B cell (primary cell): ENCODE data around the gene TNNI3K. TPM values are rescaled to one million over a fixed set of nuclear protein-coding genes. Genes with fewer than 3 reads are reported as not detected.

ENCODE experiments used
- ATAC-seq: fragments of 200-7000 bp; cut with Tn5 transposase; one replicate; pipeline ENCODE4 v1.10.0; 2021; ENCODE audit warnings: low read depth, mild to moderate bottlenecking, moderate number of reproducible peaks, moderate library complexity
- CTCF ChIA-PET: fragments of 350-600 bp; sonication (Branson Sonifier 250); formaldehyde crosslinking; loops from one replicate; lab custom pipeline; 2021; ENCODE audit warnings: antibody characterized with exemption, inconsistent platforms; lab: Charles Lee
- POLR2A ChIA-PET: fragments of 350-600 bp; sonication (Branson Sonifier 250); formaldehyde crosslinking; loops from one replicate; lab custom pipeline; 2021; ENCODE audit warnings: antibody characterized with exemption; lab: Charles Lee
- DNase-seq: peaks from one replicate; pipeline ENCODE4 v3.0.0; 2013
- H2AFZ ChIP-seq: 2 replicates; pipeline ENCODE4 v1.6.1; 2012; ENCODE audit warnings: mild to moderate bottlenecking, low read depth, low read length; ENCODE audit not compliant: insufficient read depth, poor library complexity, severe bottlenecking
- H3K27ac ChIP-seq, 2 donors: 1 replicate in 1 of 2; 2 replicates in 1 of 2; pipeline ENCODE4 v1.5.1; 2012 to 2013; ENCODE audit warnings: low read length in 2 of 2, mild to moderate bottlenecking in 2 of 2, moderate library complexity in 1 of 2
- H3K27me3 ChIP-seq, 4 experiments: fragments of 200-600 bp in 1 of 4; sonication (generic) in 1 of 4; replicated peaks in 1 of 4; 1 replicate in 2 of 4; 2 replicates in 2 of 4; pipeline versions ENCODE4 v1.6.1 to v1.7.0; 2013 to 2016; ENCODE audit warnings: low read length in 3 of 4, mild to moderate bottlenecking in 2 of 4, mixed read lengths in 1 of 4, moderate library complexity in 1 of 4; ENCODE audit not compliant: insufficient read depth in 4 of 4, control insufficient read depth in 3 of 4; ENCODE audit errors: control extremely low read depth in 1 of 4
- H3K36me3 ChIP-seq, 2 experiments: replicated peaks in 1 of 2; 1 replicate in 1 of 2; 2 replicates in 1 of 2; pipeline versions ENCODE4 v1.6.1 to v1.7.1; 2013; ENCODE audit warnings: low read length in 1 of 2; ENCODE audit not compliant: insufficient read depth in 2 of 2, control insufficient read depth in 1 of 2; ENCODE audit errors: control extremely low read depth in 1 of 2, extremely low read depth in 1 of 2
- H3K4me1 ChIP-seq, 2 donors: fragments of 200-600 bp in 1 of 2; sonication (generic) in 1 of 2; 1 replicate in 1 of 2; 2 replicates in 1 of 2; pipeline versions ENCODE4 v1.5.1 to v1.6.1; 2013 to 2017; ENCODE audit warnings: low read length in 2 of 2; ENCODE audit not compliant: control insufficient read depth in 2 of 2, insufficient read depth in 2 of 2
- H3K4me2 ChIP-seq: replicated peaks from 2 replicates; pipeline ENCODE3; 2012; ENCODE audit warnings: mild to moderate bottlenecking, low read depth, low read length; ENCODE audit not compliant: poor library complexity, severe bottlenecking
- H3K4me3 ChIP-seq, 5 experiments: fragments of 200-600 bp in 1 of 5; sonication (generic) in 1 of 5; 1 replicate in 3 of 5; 2 replicates in 2 of 5; pipeline versions ENCODE4 v1.5.1 to v1.7.0; 2011 to 2016; ENCODE audit warnings: low read length in 4 of 5, mild to moderate bottlenecking in 4 of 5, low read depth in 2 of 5, control low read depth in 1 of 5, moderate library complexity in 1 of 5; ENCODE audit not compliant: insufficient read depth in 1 of 5; ENCODE audit errors: control extremely low read depth in 1 of 5, extremely low read depth in 1 of 5
- H3K79me2 ChIP-seq: fragments of 200-600 bp; sonication (generic); one replicate; pipeline ENCODE4 v1.6.0; 2016; ENCODE audit warnings: low read length; ENCODE audit not compliant: control insufficient read depth, insufficient read depth
- H3K9ac ChIP-seq: fragments of 200-600 bp; sonication (generic); 2 replicates; pipeline ENCODE4 v1.6.1; 2017; ENCODE audit warnings: mild to moderate bottlenecking, low read length, moderate library complexity
- H3K9me3 ChIP-seq, 3 donors: one replicate each; pipeline versions ENCODE4 v1.6.1 to v1.7.1; 2013; ENCODE audit warnings: low read length in 2 of 3; ENCODE audit not compliant: control insufficient read depth in 2 of 3, insufficient read depth in 1 of 3; ENCODE audit errors: control extremely low read depth in 1 of 3
- H4K20me1 ChIP-seq: 2 replicates; pipeline ENCODE4 v1.6.0; 2012; ENCODE audit warnings: mild to moderate bottlenecking, low read length; ENCODE audit not compliant: insufficient read depth, control insufficient read depth, poor library complexity, severe bottlenecking
- H3K27ac Mint-ChIP-seq: one replicate; pipeline ENCODE4 v1.8.0; 2021; ENCODE audit warnings: mixed read lengths
- H3K27me3 Mint-ChIP-seq: one replicate; pipeline ENCODE4 v1.8.0; 2021; ENCODE audit warnings: mixed read lengths
- H3K4me1 Mint-ChIP-seq: one replicate; pipeline ENCODE4 v1.8.0; 2021; ENCODE audit warnings: mixed read lengths
- H3K4me3 Mint-ChIP-seq: one replicate; pipeline ENCODE4 v1.8.0; 2021; ENCODE audit warnings: mixed read lengths
- H3K9me3 Mint-ChIP-seq: one replicate; pipeline ENCODE4 v1.8.0; 2022; ENCODE audit warnings: mixed read lengths; ENCODE audit not compliant: insufficient read depth
- EZH2 ChIP-seq: IDR thresholded peaks from 2 replicates; pipeline ENCODE4 v1.6.1; 2012; ENCODE audit warnings: borderline replicate concordance, low read depth, mild to moderate bottlenecking, moderate library complexity, low read length; ENCODE audit not compliant: insufficient read depth, poor library complexity, severe bottlenecking
- WGBS: methylation state at CpG from one replicate; pipeline ENCODE4 v1.1.5; 2013; ENCODE audit warnings: missing lambda C conversion rate; ENCODE audit not compliant: insufficient coverage; 5-methylcytosine and 5-hydroxymethylcytosine counted together
- intact Hi-C: fragments of 100-400 bp; cut with micrococcal nuclease; formaldehyde crosslinking; loops from one replicate; pipeline ENCODE4 v1.10.0; 2022
- polyA plus RNA-seq: library from polyadenylated mRNA; depleted of rRNA; stranded (reverse); fragments of >200 nt; gene quantifications from 2 replicates; pipeline ENCODE4 v1.2.3, GENCODE V29; 2012
- total RNA-seq, 2 donors: library from RNA; stranded (reverse); fragments of 120-200 nt in 1 of 2; gene quantifications; 1 replicate in 1 of 2; 2 replicates in 1 of 2; pipeline versions ENCODE4 v1.2.3 to v1.2.4, GENCODE V29; 2013 to 2022
- TF ChIP-seq, protein P1 (sequence below): fragments of 200-600 bp; IDR thresholded peaks from one replicate; pipeline ENCODE4 v1.8.0; 2022; ENCODE audit warnings: antibody characterized with exemption, mild to moderate bottlenecking

The TNNI3K gene
- total and polyA plus RNA-seq, 2 donors (not counting 1 experiment from before 2014, with no cell fraction given): 0.52 to 3.1 TPM

DNA sequence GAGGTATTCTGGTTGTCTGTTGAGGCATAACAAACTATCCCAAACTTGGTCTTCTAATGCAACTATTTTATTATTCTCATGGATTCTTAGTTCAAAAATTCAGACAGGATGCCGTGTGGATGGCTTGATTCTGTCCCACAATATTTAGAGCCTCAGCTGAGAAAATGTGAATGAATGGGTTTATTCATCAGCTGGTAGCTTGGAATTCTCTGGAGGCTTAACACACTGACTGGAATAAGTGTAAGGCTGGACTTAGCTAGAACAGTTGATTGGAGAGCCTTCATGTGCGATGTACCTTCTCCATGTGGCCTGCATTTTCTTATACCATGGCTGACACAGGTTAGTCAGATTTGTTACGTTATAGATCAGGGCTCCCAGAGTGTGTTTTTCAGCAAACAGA, 30.8 kb downstream of the TNNI3K start:
- Histone ChIP-seq H4K20me1 (no peaks in the 10 kb centered on the region), H2AFZ (no peak overlapping the region), H3K79me2 (no peaks in the 10 kb centered on the region), H3K4me1 (no peaks in the 10 kb centered on the region), H3K9ac (no peak overlapping the region), H3K4me2 (no peak overlapping the region), H3K27me3 (no peaks in the 10 kb centered on the region), H3K27ac (no peak overlapping the region), H3K36me3 (no peaks in the 10 kb centered on the region), H3K9me3 (no peaks in the 10 kb centered on the region), H3K4me3 (no peak overlapping the region)
- no peak overlapping the region for H3K4me3 Mint-ChIP-seq
- ChIA-PET CTCF (no interaction called here), POLR2A (no interaction called here)
- H3K4me1 Mint-ChIP-seq: no peaks in the 10 kb centered on the region
- no peaks in the 10 kb centered on the region for H3K27me3 Mint-ChIP-seq
- no peak overlapping the region for H3K27ac Mint-ChIP-seq
- no peaks in the 10 kb centered on the region for H3K9me3 Mint-ChIP-seq
- TF ChIP-seq, protein P1, sequence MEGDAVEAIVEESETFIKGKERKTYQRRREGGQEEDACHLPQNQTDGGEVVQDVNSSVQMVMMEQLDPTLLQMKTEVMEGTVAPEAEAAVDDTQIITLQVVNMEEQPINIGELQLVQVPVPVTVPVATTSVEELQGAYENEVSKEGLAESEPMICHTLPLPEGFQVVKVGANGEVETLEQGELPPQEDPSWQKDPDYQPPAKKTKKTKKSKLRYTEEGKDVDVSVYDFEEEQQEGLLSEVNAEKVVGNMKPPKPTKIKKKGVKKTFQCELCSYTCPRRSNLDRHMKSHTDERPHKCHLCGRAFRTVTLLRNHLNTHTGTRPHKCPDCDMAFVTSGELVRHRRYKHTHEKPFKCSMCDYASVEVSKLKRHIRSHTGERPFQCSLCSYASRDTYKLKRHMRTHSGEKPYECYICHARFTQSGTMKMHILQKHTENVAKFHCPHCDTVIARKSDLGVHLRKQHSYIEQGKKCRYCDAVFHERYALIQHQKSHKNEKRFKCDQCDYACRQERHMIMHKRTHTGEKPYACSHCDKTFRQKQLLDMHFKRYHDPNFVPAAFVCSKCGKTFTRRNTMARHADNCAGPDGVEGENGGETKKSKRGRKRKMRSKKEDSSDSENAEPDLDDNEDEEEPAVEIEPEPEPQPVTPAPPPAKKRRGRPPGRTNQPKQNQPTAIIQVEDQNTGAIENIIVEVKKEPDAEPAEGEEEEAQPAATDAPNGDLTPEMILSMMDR: no peak
- TF ChIP-seq EZH2: no peak
- WGBS: 100% methylated on average over 1 of the region's 3 CpGs
- intact Hi-C loops: no loop called here
- ATAC-seq (no peak), DNase-seq (no peak)

DNA sequence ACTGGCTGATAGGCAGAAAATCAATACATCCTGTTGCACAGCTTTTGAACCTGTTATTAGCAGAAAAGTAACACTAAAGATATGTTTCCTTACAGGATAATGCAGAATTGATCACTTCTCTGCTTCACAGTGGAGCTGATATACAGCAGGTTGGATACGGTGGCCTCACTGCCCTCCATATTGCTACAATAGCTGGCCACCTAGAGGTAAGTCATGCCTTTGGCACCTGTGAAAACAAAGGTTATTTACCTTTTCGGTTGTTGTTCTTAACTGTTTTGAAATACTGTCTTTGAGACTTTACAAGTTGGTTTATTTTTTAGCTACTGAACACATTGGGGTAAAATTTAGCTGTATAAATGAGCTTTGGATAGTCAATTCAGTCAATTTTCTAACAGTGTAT, 36.3 kb downstream of the TNNI3K start:
- no peak overlapping the region for H2AFZ ChIP-seq
- no peak for TF ChIP-seq EZH2
- TF ChIP-seq, protein P1: no peak
- no peaks in the 10 kb centered on the region for H3K9me3 ChIP-seq
- no peak overlapping the region for H3K9ac ChIP-seq
- ChIA-PET CTCF (no interaction called here), POLR2A (no interaction called here)
- H3K27ac Mint-ChIP-seq: no peak overlapping the region
- 100% methylated on average over 1 of the region's 2 CpGs for WGBS
- H3K4me2 ChIP-seq: no peak overlapping the region
- no peaks in the 10 kb centered on the region for H3K27me3 Mint-ChIP-seq
- intact Hi-C loops: no loop called here
- H3K9me3 Mint-ChIP-seq: no peaks in the 10 kb centered on the region
- no peak overlapping the region for H3K4me3 ChIP-seq
- H4K20me1 ChIP-seq: no peaks in the 10 kb centered on the region
- DNase-seq (no peak), ATAC-seq (no peak)
- no peaks in the 10 kb centered on the region for H3K79me2 ChIP-seq
- no peaks in the 10 kb centered on the region for H3K4me1 ChIP-seq
- no peaks in the 10 kb centered on the region for H3K27me3 ChIP-seq
- no peak overlapping the region for H3K4me3 Mint-ChIP-seq
- H3K27ac ChIP-seq: no peak overlapping the region
- no peaks in the 10 kb centered on the region for H3K36me3 ChIP-seq
- H3K4me1 Mint-ChIP-seq: no peaks in the 10 kb centered on the region
